Measurements from ENCODE around the gene KHK.

Gene KHK

DNA sequence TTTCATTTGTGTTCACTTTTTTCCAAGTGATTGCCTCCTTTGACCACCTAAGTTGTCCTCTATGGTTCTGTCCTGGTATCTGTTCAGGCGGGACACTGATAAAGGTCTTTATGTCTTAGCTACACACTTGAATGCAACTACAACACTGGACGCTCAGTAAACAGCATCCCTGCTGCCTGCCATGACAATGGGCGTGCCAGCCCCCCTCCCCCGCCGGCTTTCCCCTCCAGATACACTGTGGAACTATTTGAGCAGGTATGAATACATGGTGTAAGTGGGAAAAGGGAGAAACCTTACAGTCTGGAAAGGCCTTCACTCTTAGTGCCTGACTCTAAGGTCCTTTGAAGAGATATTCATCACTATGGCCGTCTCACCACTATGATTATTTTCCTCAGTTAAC lies 29.4 kb upstream of the KHK start:
- Histone ChIP-seq H3K27ac (ENCODE audit: extremely low read depth, low read depth, low read length) (no peak overlapping the region), H3K4me1 (ENCODE audit: control insufficient read depth, insufficient read depth, low read length) (no peaks in the 10 kb centered on the region), H3K9me3 (ENCODE audit: control insufficient read depth, insufficient read depth, low read depth, low read length) (no peaks in the 10 kb centered on the region), H3K36me3 (ENCODE audit: control insufficient read depth in 2 of 2, insufficient read depth in 1 of 2, low read length in 2 of 2) (peaks cover 17 to 82% of the 10 kb centered on the region in 2 experiments), H3K4me3 (ENCODE audit: low read depth, low read length) (no peak overlapping the region)
- ChIA-PET POLR2A (interaction anchor here (0.9 to 2.8 kb wide), 3 partner anchors 11 to 18 kb away, joined by 3 to 10 read pairs (median 3); partner anchors contain the start of gene OST4), CTCF (interaction anchor here (0.6 to 1.0 kb wide), 2 partner anchors 14 to 40 kb away, joined by 3 read pairs; partner anchors contain the start of gene OST4)
- TF ChIP-seq OSR2 (tag by site-specific recombination; IDR thresholded peaks at IDR 0.05) (no peak), ZNF391 (tag by site-specific recombination; IDR thresholded peaks at IDR 0.05; ENCODE audit: borderline replicate concordance, low read depth) (no peak), ZNF514 (tag by site-specific recombination; IDR thresholded peaks at IDR 0.05) (no peak), ZNF776 (tag by site-specific recombination; IDR thresholded peaks at IDR 0.05; ENCODE audit: borderline replicate concordance) (no peak)

- Histone ChIP-seq H3K4me3 (ENCODE audit: low read depth, low read length) (no peak overlapping the region), H3K36me3 (ENCODE audit: control insufficient read depth in 2 of 2, insufficient read depth in 1 of 2, low read length in 2 of 2) (peaks cover 17 to 86% of the 10 kb centered on the region in 2 experiments), H3K27ac (ENCODE audit: extremely low read depth, low read depth, low read length) (no peak overlapping the region; the same call in 1 of the 2 replicates), H3K4me1 (ENCODE audit: control insufficient read depth, insufficient read depth, low read length) (no peaks in the 10 kb centered on the region), H3K9me3 (ENCODE audit: control insufficient read depth, insufficient read depth, low read depth, low read length) (no peaks in the 10 kb centered on the region)
- CTCF ChIA-PET = interaction anchor here (1.0 kb wide), 1 partner anchor 13 kb away, joined by 3 read pairs; the partner anchor contains the start of gene OST4
- no peak for TF ChIP-seq OSR2 (tag by site-specific recombination; IDR thresholded peaks at IDR 0.05)
- TF ChIP-seq, protein P1, sequence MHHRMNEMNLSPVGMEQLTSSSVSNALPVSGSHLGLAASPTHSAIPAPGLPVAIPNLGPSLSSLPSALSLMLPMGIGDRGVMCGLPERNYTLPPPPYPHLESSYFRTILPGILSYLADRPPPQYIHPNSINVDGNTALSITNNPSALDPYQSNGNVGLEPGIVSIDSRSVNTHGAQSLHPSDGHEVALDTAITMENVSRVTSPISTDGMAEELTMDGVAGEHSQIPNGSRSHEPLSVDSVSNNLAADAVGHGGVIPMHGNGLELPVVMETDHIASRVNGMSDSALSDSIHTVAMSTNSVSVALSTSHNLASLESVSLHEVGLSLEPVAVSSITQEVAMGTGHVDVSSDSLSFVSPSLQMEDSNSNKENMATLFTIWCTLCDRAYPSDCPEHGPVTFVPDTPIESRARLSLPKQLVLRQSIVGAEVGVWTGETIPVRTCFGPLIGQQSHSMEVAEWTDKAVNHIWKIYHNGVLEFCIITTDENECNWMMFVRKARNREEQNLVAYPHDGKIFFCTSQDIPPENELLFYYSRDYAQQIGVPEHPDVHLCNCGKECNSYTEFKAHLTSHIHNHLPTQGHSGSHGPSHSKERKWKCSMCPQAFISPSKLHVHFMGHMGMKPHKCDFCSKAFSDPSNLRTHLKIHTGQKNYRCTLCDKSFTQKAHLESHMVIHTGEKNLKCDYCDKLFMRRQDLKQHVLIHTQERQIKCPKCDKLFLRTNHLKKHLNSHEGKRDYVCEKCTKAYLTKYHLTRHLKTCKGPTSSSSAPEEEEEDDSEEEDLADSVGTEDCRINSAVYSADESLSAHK (tag by site-specific recombination; IDR thresholded peaks at IDR 0.05) = no peak
- TF ChIP-seq, protein P2, sequence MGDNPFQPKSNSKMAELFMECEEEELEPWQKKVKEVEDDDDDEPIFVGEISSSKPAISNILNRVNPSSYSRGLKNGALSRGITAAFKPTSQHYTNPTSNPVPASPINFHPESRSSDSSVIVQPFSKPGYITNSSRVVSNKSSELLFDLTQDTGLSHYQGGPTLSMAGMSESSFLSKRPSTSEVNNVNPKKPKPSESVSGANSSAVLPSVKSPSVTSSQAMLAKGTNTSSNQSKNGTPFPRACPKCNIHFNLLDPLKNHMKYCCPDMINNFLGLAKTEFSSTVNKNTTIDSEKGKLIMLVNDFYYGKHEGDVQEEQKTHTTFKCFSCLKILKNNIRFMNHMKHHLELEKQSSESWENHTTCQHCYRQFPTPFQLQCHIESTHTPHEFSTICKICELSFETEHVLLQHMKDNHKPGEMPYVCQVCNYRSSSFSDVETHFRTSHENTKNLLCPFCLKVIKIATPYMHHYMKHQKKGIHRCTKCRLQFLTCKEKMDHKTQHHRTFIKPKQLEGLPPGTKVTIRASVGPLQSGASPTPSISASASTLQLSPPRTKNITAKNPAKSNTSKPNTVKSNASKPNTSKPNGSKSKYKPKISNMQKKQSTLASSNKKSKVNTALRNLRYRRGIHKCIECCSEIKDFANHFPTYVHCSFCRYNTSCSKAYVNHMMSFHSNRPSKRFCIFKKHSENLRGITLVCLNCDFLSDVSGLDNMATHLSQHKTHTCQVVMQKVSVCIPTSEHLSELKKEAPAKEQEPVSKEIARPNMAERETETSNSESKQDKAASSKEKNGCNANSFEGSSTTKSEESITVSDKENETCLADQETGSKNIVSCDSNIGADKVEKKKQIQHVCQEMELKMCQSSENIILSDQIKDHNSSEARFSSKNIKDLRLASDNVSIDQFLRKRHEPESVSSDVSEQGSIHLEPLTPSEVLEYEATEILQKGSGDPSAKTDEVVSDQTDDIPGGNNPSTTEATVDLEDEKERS (tag by site-specific recombination; IDR thresholded peaks at IDR 0.05) = no peak
- TF ChIP-seq ELK4 (IDR thresholded peaks at IDR 0.05; ENCODE audit: borderline replicate concordance, low read depth, low read length) = no peak
- TF ChIP-seq ZNF280C (tag by site-specific recombination; IDR thresholded peaks at IDR 0.05) = no peak
- TF ChIP-seq ZSCAN30 (tag by site-specific recombination; IDR thresholded peaks at IDR 0.05) = no peak
- POLR2A ChIA-PET = interaction anchor here (1.4 to 2.7 kb wide), 2 partner anchors 10 to 17 kb away, joined by 3 to 14 read pairs; no protein-coding TSS in a partner anchor
Observed at GRCh38 chr2:27058210-27058609, 28.4 kb upstream of the KHK start.

- CTCF ChIA-PET = interaction anchor here (1.3 kb wide), 1 partner anchor 206 kb away, joined by 5 read pairs; no protein-coding TSS in a partner anchor
- peaks cover 14 to 84% of the 10 kb centered on the region in 2 experiments for H3K36me3 ChIP-seq (ENCODE audit: control insufficient read depth in 2 of 2, insufficient read depth in 1 of 2, low read length in 2 of 2)
Observed at GRCh38 chr2:27059141-27059820, 27.3 kb upstream of the KHK start.

More at GRCh38 chr2:27059141-27059820, 27.3 kb upstream of the KHK start:
- no peak overlapping the region for H3K4me3 ChIP-seq (ENCODE audit: low read depth, low read length)
- H3K4me1 ChIP-seq (ENCODE audit: control insufficient read depth, insufficient read depth, low read length) = no peaks in the 10 kb centered on the region
- no peak overlapping the region for H3K27ac ChIP-seq (ENCODE audit: extremely low read depth, low read depth, low read length)
- TF ChIP-seq, protein P3, sequence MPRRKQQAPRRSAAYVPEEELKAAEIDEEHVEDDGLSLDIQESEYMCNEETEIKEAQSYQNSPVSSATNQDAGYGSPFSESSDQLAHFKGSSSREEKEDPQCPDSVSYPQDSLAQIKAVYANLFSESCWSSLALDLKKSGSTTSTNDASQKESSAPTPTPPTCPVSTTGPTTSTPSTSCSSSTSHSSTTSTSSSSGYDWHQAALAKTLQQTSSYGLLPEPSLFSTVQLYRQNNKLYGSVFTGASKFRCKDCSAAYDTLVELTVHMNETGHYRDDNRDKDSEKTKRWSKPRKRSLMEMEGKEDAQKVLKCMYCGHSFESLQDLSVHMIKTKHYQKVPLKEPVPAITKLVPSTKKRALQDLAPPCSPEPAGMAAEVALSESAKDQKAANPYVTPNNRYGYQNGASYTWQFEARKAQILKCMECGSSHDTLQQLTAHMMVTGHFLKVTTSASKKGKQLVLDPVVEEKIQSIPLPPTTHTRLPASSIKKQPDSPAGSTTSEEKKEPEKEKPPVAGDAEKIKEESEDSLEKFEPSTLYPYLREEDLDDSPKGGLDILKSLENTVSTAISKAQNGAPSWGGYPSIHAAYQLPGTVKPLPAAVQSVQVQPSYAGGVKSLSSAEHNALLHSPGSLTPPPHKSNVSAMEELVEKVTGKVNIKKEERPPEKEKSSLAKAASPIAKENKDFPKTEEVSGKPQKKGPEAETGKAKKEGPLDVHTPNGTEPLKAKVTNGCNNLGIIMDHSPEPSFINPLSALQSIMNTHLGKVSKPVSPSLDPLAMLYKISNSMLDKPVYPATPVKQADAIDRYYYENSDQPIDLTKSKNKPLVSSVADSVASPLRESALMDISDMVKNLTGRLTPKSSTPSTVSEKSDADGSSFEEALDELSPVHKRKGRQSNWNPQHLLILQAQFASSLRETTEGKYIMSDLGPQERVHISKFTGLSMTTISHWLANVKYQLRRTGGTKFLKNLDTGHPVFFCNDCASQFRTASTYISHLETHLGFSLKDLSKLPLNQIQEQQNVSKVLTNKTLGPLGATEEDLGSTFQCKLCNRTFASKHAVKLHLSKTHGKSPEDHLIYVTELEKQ (tag by site-specific recombination; IDR thresholded peaks at IDR 0.05; ENCODE audit: borderline replicate concordance) = no peak
- no peak for TF ChIP-seq ZNF596 (tag by site-specific recombination; IDR thresholded peaks at IDR 0.05)
- no peak for TF ChIP-seq SALL2 (tag by site-specific recombination; IDR thresholded peaks at IDR 0.05; ENCODE audit: borderline replicate concordance)
- no peak for TF ChIP-seq ZNF37A (tag by site-specific recombination; IDR thresholded peaks at IDR 0.05)
- no peak for TF ChIP-seq ZNF302 (tag by site-specific recombination; IDR thresholded peaks at IDR 0.05; ENCODE audit: low read depth)
- TF ChIP-seq ZNF585B (tag by site-specific recombination; IDR thresholded peaks at IDR 0.05) = no peak
- POLR2A ChIA-PET = interaction anchor here (0.6 to 3.6 kb wide), 4 partner anchors 8 to 12 kb away, joined by 3 to 22 read pairs (median 8); partner anchors contain the start of genes AGBL5 and OST4
- H3K9me3 ChIP-seq (ENCODE audit: control insufficient read depth, insufficient read depth, low read depth, low read length) = no peaks in the 10 kb centered on the region
